A673 (cell line): ENCODE measurements around the gene MAPKAP1. TPM values are rescaled to one million over a fixed set of nuclear protein-coding genes. Genes with fewer than 3 reads are reported as not detected.

ENCODE experiments used
- BruUV-seq: library from RNA; stranded (reverse); fragments of 400-500 nt; replicated peaks from 2 replicates; lab custom pipeline; 2021; lab: Mats Ljungman, UMichigan
- CTCF ChIA-PET: fragments of 300-600 bp; sonication (Branson Sonifier 250); formaldehyde crosslinking; loops from one replicate; lab custom pipeline; 2022; ENCODE audit warnings: antibody characterized with exemption; lab: Charles Lee
- POLR2A ChIA-PET: fragments of 300-600 bp; sonication (Branson Sonifier 250); formaldehyde crosslinking; loops from one replicate; lab custom pipeline; 2022; ENCODE audit warnings: antibody characterized with exemption; ENCODE audit not compliant: low non-redundant PET; lab: Charles Lee
- DNase-seq: peaks from one replicate; pipeline ENCODE4 v3.0.0-alpha.2; 2015; ENCODE audit warnings: low spot score
- H3K27ac ChIP-seq: fragments of 200-600 bp; sonication (generic); 2 replicates; pipeline ENCODE4 v1.5.1; 2016; ENCODE audit warnings: mixed run types, low read depth, mild to moderate bottlenecking, mixed read lengths, antibody characterized with exemption, low read length; ENCODE audit not compliant: poor library complexity, severe bottlenecking
- H3K27me3 ChIP-seq: fragments of 200-600 bp; sonication (generic); replicated peaks from 2 replicates; pipeline ENCODE4 v1.6.1; 2017; ENCODE audit warnings: mixed run types, low read depth, mild to moderate bottlenecking, mixed read lengths, antibody characterized with exemption, low read length; ENCODE audit not compliant: insufficient read depth, poor library complexity
- H3K36me3 ChIP-seq: fragments of 200-600 bp; sonication (generic); 2 replicates; pipeline ENCODE4 v1.6.1; 2016; ENCODE audit warnings: mixed run types, mild to moderate bottlenecking, mixed read lengths, antibody characterized with exemption, low read length; ENCODE audit not compliant: insufficient read depth, poor library complexity, severe bottlenecking
- H3K4me1 ChIP-seq: fragments of 200-600 bp; sonication (generic); 2 replicates; pipeline ENCODE4 v1.6.1; 2017; ENCODE audit warnings: mixed run types, mild to moderate bottlenecking, mixed read lengths, antibody characterized with exemption, low read length; ENCODE audit not compliant: insufficient read depth, poor library complexity, severe bottlenecking
- H3K4me3 ChIP-seq: fragments of 200-600 bp; sonication (generic); 2 replicates; pipeline ENCODE4 v1.5.1; 2016; ENCODE audit warnings: low read depth, mixed run types, mild to moderate bottlenecking, mixed read lengths, low read length; ENCODE audit not compliant: poor library complexity, severe bottlenecking
- H3K9me3 ChIP-seq: fragments of 200-600 bp; sonication (generic); 2 replicates; pipeline ENCODE4 v1.6.1; 2016; ENCODE audit warnings: mixed run types, low read depth, mild to moderate bottlenecking, mixed read lengths, antibody characterized with exemption, low read length; ENCODE audit not compliant: poor library complexity, severe bottlenecking
- CTCF ChIP-seq: fragments of 300-800, 200-600 bp; sonication (generic); conservative IDR thresholded peaks from 2 replicates; pipeline ENCODE4 v1.5.1; 2017; ENCODE audit warnings: low read depth, mild to moderate bottlenecking, antibody characterized with exemption, low read length, moderate library complexity, mixed read lengths
- EZH2 ChIP-seq: fragments of 200-600 bp; sonication (generic); IDR thresholded peaks from 2 replicates; pipeline ENCODE4 v1.6.1; 2017; ENCODE audit warnings: borderline replicate concordance, low read depth, mild to moderate bottlenecking, mixed read lengths, antibody characterized with exemption, low read length; ENCODE audit not compliant: poor library complexity, severe bottlenecking
- intact Hi-C: fragments of 100-400 bp; cut with micrococcal nuclease; formaldehyde crosslinking; loops from one replicate; pipeline ENCODE4 v1.10.0; 2022; ENCODE audit not compliant: unreplicated experiment
- total RNA-seq: library from RNA; stranded (reverse); gene quantifications from 2 replicates; pipeline ENCODE4 v1.2.3, GENCODE V29; 2021

Gene MAPKAP1
- total RNA-seq, 1 experiment from 2014 or later, result 98.7 TPM

- Histone ChIP-seq H3K36me3 (no peaks in the 10 kb centered on the region), H3K27me3 (no peaks in the 10 kb centered on the region), H3K9me3 (no peaks in the 10 kb centered on the region), H3K27ac (no peak overlapping the region), H3K4me1 (peaks cover 24% of the 10 kb centered on the region), H3K4me3 (no peak overlapping the region)
- intact Hi-C loops, result no loop called here
- no TSS peak for BruUV-seq
- ChIA-PET CTCF (no interaction called here), POLR2A (no interaction called here)
- DNase-seq, result no peak
- TF ChIP-seq EZH2 (no peak), CTCF (no peak)
Observed at GRCh38 chr9:125547368-125547767, 159.6 kb downstream of the MAPKAP1 start.

DNA sequence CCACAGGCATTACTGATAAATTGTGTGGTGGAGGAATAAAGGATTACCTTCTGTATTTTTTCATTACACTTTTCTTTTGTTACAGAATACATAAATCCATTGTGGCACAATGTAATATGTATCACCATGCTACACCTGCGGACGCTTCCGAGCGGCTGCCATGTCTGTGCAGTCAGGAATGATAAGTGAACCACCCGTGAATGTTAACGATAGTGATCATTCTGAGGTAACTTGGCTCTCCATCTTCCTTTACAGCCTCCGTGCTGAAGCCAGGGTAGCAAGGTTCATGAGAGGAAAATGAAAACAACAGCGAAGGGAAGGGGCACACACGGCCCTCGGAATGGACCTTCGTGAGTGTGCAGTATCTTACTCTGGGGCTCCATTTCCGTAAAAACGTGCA is 161.2 kb downstream of the MAPKAP1 start:
- no TSS peak for BruUV-seq
- intact Hi-C loops, result no loop called here
- no peak overlapping the region for H3K27ac ChIP-seq
- no peak for TF ChIP-seq EZH2
- no peak for TF ChIP-seq CTCF
- no peak for DNase-seq
- POLR2A ChIA-PET, result no interaction called here
- H3K27me3 ChIP-seq, result no peaks in the 10 kb centered on the region
- H3K36me3 ChIP-seq, result no peaks in the 10 kb centered on the region
- no peak overlapping the region for H3K4me3 ChIP-seq
- H3K4me1 ChIP-seq, result peaks cover 32% of the 10 kb centered on the region
- CTCF ChIA-PET, result no interaction called here
- no peaks in the 10 kb centered on the region for H3K9me3 ChIP-seq

DNA sequence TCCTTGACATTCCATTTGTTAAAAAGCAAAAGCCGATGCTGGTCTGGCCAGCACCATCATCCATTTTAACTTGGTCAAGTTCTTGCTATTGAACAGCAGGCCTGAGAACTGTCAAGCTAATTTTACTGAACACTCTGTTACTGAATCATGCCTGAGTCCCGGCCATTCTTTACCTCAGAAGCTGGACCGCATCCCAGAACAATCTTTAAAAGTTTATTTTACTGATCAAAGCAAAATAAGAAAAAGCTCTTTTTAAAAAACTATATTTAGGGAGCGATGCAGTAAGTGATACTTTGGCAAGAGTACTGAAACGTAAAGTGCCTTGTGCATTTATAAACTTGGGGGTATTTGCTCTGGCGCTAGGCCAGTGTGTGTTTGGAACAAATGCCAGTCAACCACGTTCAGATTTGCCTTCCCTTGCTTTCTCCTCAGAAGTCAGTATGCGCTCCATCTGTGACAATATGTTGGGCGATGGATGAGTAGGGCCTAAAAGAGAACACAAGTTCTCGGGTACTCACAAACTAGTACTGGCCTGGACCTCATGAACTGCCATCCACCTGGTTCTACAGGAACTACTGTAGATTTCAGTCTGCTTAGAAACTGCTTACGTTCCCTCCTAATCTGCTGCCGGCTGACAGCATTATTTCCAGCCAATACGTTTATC is 161.9 kb downstream of the MAPKAP1 start:
- H3K27ac ChIP-seq, result no peak overlapping the region
- no peaks in the 10 kb centered on the region for H3K36me3 ChIP-seq
- TF ChIP-seq EZH2 (no peak), CTCF (no peak)
- intact Hi-C loops, result no loop called here
- ChIA-PET CTCF (no interaction called here), POLR2A (no interaction called here)
- no peak overlapping the region for H3K4me3 ChIP-seq
- peaks cover 25% of the 10 kb centered on the region for H3K4me1 ChIP-seq
- DNase-seq, result no peak
- BruUV-seq, result no TSS peak
- no peaks in the 10 kb centered on the region for H3K27me3 ChIP-seq
- H3K9me3 ChIP-seq, result no peaks in the 10 kb centered on the region
